Kasumi-1 (cell line): ENCODE data around the gene SLC30A10.
"Not testable (repeated sequence)": the region's sequence is repeated elsewhere in the genome, so short reads cannot be mapped to it uniquely, and the experiment has no call there.

Experiments used
- DNase-seq, 2 experiments: peaks; one replicate each; lab custom pipeline; 2025; lab: John Stamatoyannopoulos, UW

SLC30A10 gene

DNA sequence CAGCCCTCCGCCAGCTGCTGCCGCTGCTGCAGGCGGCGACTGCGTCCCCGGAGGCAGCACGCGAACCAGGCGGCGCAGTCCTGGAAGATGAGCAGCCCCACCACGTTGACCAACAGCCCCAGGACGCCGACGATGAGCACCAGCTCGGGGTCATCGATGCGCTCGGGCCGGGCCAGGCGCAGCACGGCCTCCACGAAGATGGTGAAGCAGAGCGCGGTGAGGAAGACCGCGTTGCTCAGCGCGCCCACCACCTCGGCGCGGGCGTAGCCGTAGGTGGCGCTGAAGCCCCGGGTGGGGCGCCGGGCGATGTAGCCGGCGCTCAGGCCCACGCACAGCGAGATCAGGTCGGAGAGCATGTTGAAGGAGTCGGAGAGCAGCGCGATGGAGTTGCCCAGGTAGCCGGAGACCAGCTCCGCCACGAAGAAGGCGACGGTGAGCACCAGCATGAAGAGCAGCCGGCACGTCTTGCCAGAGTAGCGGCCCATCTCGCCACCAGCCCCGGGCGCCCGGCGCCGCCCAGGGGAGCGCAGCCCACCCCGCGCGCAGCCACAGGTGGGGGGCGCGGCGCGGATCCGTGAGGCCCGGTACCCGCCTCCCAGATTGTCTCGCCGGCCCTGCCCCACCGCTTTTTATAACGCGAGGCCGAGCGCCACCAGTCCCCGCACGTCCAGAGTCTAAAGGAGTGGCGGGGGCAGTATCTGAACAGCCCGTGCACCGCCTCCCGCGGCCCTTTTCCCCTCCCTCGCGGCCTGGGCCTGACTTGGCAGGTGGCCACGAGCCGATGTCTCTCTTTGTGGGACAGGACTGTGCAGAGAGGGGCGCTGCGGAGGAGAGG is at the start of gene SLC30A10:
TSS of gene SLC30A10 (minus strand) at position 602 of the 835 bp plus-strand sequence. CDS start at position 485, 117 bp downstream.
- peak in 1 of 2 experiments; percentile 3 for DNase-seq

DNA sequence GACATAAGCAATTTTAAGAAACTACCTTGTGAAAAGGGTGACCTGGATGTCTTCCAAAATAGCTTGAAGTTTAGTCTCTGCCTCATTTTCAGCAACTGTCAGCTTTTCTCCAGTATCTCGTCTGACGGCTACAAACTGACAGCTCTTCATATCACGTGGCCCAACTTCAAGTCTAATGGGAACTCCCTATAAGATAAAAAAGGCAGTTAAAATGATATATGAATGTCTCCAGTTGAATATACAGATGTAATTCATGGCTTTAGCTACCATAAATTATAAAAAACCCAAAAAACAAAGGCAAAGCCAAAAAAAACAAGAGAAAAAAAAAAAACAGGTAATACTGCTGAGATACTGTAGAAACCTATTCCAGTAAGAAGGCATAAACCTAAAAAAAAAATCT is 44.9 kb upstream of the SLC30A10 start:
- no peak for DNase-seq

DNA sequence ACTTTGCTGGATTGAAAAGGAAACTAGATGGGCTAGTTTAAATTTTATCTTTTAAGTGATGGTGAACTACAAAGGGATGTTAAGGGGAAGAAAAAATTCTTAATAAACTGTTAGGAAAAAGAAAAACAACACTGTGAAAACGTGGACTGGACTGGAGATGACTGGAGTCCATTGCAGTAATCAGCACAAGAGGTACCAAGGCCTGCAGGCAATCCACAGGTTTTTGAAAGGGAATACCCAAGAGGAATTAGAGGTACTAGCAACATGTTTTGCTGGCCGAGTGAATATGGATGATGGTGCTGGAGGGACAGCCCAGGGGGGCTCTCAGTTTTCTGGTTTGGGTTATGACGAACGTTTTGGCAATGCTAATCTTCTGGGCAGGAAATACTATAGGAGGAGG is 39.0 kb upstream of the SLC30A10 start:
- no peak for DNase-seq

DNA sequence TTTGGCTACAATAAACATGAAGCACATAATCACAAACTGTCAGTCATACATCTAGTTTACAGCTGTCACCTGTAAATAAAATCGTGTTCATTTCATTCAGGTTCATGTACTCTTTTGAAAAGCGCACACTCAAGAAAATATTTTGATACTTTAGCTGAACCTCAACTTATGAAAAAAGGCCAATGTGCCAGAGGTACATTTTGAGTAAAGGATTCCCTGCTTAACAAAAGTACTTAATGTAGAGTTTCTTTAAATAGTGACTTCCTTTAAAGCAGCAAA is 37.7 kb upstream of the SLC30A10 start:
- DNase-seq, result no peak

DNA sequence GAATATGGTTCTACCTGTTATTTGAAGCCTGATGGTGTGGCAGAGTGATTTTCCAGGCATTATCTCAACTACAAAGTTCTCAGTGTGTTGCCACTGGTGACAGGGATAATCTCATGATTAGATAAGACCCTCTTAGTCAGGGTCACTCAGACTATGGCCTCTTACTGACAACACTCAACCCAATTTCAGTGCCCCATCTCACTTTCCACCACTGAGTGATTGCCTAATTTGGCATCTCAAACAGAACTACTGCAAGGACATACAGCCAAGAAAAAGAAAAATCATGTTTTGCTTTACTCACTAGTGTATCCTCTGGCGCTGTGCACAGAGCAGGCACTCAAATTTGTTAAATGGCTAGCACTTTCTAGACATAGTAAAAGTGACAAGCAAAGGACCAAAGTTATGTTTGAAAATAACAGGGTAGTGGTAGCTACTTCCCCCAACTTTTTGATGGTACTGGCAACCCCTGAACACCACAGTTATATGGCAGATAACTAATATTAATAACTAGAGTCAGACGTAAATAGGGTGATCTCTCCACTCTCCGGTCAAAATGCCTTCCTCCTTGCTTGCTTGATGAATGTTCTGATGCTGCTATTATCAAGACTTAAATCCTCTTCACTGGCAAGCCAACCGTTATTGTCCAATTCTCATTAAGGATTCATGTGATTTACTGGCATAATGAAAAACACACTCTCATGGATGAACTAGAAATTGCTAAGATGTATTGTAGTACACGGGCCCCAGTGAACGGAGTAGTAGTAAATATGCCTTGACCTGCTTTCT is 37.1 kb upstream of the SLC30A10 start:
- no peak for DNase-seq

DNA sequence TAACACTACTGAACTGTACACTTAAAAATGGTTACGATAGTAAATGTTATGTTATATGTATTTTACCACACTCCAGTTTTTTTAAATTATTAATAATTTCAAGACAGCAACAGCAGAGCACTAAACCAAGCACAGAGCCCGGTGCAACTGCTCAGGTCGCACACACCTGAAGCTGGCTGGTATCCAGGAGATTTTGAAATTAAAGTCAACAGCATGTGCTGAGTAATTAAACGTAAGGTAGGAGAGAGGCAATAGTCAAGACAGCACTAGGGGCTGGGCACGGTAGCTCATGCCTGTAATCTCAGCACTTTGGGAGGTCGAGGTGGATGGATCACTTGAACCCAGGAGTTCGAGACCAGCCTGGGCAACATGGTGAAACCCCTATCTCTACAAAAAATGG is 35.1 kb upstream of the SLC30A10 start:
- DNase-seq, result no peak

DNA sequence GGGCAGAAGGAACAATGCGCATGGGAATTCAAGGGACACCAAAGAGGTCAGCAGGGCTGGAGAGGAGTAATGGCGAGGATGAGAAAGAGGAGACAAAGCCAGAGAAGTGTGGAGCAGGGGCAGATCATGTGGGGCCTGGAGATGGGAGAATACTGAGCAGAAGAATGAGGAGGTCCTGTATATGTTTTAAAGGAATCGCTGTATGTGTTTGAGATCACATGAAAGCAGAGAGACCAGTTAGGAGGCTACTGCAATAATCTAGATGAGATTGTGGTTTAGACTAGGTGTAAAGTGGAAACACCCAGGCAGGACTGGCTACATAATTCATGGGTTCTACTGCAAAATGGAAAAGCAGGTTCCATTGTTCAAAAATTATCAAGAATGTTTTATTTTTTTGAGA is 33.3 kb upstream of the SLC30A10 start:
- peak in 1 of 2 experiments; percentile 8 for DNase-seq

DNA sequence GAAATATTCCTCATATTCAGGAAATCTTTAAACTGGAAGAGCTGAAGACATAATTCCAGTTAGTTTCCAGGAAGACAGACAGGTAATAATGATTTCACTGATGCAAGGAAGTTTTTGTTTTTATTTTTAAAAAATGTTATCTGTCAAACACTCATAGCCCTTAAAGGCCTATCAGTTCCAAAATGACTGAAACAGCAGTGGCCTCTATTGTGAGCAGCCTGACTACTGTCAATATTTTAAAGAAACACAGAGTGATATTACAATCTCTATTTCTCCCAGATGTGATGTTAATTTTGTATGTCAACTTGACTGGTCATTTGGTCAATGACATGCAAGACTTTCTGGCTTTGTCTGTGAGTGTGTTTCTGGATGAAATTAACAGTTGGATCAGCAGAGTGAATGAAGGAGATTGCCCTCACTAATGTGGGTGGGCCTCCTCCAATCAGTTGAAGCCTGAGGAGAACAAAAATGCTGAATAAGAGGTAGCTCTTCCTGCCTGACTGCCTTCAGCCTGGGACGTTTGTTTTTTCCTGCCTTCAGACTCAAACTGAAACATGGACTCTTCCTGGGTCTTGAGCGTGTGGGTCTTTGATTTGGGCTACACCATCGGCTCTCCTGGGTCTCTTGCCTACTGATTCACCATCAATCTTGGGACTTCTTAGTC is 31.3 kb upstream of the SLC30A10 start:
- no peak for DNase-seq

DNA sequence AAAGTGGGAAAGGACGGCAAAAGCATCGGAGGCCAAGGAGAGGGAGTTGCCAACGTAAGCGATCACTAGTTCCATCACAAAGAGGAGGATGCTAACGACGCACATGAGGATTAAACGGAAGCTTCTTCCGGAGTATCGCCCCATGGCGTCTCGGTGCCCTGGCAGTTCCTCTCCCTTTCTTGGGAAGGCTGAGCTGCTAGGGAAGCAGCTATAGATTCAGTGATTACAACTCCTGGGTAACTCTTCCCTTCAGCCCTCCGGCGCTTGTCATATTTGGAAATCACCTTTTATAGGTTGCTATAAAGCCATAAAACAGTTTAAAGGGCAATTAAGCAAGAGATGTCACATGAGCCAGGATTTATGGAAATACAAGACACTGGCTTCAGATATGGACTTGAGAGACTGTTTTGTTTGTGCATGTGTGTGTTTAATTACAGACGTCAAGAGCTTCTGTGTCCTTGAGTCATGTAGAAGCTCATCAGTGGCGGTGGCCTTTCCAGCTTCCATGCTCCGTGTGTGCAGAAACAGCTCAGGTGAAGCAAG is 30.6 kb upstream of the SLC30A10 start:
- no peak for DNase-seq

DNA sequence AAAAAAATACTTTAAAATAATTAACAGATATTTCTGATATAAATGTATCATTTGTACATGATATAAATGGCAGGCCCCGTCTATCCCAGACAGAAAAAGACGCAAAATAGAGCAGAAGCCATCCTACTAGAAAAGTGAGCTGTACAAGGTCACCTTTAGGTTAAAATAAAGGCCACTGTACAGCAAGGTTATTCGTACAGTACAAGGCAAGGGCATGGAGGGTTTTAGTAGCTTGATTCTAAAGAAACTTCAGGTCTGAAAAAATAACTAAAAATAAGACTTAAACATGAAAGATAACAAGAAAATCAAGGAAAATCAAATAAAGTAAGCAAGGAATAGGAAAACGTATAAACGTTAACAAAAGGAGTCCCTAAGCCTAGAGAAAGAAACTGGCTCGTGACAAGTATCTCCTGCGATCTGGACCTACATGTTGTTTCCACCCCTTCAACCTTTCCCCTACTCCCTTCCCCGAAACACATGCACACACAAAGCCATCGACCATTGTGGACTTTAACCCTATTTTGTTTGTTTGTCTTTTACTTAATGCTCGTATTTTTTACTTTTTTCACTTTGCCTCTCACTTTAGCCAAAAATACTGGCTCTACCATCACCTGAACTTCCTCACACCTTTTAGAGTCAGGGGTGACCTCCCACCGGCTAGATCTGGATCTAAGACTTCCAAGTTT is 26.5 kb upstream of the SLC30A10 start:
- no peak for DNase-seq

DNA sequence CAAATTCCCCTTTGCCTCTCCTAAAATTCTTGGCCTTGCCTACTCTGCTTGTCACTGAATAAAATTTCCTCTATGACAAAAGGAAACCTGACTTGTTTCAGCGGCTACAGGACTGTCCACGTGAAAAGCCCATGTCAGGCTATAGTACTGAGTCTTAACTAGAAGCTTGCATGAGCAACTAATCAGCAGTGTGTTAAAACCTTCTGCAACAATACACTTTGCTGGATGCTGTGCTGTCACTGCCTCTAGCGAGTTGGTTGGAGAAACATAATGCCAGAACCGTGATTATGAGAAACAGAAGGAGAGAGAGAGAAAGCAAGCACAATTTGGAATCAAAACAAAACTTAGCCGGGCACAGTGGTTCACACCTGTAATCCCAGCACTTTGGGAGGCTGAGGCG is 25.7 kb upstream of the SLC30A10 start:
- no peak for DNase-seq

DNA sequence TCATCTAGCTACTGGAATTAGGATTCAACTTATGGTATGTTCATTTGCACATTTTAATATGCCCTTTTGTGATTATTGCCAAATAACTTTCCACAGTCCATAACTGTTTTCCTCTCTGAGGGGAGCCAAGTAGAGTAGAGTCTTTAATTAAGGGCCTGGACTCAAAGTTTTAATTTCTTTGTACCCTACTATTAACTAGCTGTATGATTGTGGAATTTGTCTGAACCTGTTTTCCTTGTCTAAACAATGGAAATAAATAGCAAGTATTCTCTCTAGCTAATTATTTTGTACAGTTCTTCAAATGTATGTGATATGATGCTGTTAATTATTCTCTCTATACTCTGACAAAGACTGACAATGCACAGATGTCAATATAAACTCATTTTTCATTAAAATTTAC is 24.0 kb upstream of the SLC30A10 start:
- DNase-seq, result no peak

DNA sequence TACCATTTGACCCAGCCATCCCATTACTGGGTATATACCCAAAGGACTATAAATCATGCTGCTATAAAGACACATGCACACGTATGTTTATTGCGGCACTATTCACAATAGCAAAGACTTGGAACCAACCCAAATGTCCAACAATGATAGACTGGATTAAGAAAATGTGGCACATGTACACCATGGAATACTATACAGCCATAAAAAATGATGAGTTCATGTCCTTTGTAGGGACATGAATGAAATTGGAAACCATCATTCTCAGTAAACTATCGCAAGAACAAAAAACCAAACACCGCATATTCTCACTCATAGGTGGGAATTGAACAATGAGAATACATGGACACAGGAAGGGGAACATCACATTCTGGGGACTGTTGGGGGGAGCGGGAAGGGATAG is 20.9 kb upstream of the SLC30A10 start:
- DNase-seq, result not testable (repeated sequence)

DNA sequence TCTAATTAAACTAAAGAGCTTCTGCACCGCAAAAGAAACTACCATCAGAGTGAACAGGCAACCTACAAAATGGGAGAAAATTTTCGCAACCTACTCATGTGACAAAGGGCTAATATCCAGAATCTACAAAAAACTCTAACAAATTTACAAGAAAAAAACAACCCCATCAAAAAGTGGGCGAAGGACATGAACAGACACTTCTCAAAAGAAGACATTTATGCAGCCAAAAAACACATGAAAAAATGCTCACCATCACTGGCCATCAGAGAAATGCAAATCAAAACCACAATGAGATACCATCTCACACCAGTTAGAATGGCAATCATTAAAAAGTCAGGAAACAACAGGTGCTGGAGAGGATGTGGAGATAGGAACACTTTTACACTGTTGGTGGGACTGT is 20.4 kb upstream of the SLC30A10 start:
- DNase-seq, result not testable (repeated sequence)

DNA sequence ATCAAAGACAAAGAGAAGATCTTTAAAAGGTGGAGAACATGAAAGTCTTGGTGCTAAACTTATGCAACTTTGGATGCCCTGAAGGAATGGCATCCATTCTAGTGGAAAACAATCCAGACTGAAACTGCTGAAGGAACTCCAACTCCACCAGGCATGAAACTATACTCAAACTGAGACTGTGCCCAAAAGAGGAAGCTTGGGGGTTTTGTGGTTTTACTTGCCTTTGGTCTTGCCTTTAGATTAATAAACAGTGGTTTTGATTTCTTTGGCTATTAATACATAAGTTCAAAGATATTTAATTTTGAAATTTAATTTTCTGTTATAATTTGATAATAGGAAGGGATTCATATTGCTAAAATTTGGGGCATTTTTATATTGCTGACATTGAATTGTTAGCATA is 17.4 kb upstream of the SLC30A10 start:
- peak; percentile 70 to 82 for DNase-seq

DNA sequence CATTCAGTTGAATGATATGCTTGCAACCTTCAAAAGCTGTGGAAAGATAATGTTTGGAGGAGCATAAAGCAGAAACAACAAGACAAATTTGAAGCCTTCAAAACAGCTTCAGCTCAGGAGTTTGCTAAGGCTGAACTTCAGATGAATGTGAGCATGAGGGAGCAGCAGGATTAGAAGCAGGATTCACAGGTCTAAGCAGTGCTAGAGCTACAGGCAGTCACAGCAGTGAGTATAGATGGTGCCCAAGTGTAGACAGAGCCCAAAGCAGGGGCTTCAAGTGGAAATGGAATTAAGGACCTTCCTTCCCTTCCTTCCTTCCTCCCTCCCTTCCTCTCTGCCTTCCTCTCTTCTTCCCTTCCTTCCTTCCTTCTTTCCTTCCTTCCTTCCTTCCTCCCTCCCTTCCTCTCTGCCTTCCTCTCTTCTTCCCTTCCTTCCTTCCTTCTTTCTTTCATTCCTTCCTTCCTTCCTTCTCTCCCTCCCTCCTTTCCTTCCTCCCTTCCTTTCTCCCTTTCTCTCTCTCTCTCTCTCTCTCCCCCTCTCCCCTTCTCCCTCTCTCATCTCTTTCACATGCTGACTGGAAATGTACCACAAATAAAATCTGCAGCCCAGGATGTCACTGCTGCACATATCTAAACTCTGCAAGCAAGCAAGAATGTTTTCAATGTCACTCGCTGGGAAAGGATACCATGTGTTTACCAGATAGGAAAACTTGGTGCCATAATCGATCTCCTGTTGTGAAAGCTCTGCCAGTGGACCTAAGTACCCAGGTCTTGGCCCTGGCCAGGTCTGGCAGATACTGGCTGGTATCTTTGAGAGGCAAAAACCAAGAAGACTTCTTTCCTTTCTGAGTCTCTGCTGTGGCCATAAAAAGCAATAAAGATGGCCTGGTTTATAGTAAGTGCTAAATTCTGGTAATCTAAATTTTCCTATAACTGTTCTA is 13.1 kb upstream of the SLC30A10 start:
- no peak for DNase-seq

DNA sequence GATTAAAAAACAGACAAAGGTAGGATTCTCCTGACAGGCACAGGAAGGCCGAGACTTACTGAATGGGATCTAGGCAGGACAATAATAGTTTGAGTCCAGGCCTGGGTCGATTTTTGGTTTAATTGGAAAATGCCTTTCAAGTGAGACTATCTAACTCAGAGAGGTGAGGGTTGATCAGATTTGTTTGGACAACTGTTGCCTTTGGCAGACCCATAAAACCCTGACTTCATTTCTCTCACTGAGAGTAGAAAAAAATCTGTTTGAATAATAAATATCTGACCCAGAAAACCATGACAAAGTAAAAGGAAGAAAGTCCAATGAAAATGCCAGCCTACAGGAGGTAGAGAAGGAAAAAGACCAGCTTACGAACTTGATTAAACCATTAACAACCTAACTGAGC is 12.3 kb upstream of the SLC30A10 start:
- no peak for DNase-seq

DNA sequence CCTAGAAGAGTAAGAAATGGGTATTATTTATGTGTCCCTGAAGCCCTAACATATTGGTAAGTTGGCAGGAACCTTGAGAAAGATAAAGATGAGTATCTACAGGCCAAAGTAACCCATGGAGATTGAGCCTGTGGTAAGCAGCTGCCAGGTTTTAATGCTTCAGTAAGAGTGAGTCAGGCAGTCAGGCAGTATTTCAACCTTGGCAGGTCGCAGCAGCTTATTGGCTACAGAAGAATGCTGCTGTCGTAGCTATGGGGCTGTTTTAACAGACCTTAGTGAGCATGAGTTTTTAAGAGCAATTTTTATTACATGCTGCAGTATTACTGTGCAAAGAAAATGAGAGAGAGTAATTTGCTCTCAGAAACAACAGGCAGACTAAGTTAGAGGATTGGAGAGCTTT is 10.3 kb upstream of the SLC30A10 start:
- no peak for DNase-seq

DNA sequence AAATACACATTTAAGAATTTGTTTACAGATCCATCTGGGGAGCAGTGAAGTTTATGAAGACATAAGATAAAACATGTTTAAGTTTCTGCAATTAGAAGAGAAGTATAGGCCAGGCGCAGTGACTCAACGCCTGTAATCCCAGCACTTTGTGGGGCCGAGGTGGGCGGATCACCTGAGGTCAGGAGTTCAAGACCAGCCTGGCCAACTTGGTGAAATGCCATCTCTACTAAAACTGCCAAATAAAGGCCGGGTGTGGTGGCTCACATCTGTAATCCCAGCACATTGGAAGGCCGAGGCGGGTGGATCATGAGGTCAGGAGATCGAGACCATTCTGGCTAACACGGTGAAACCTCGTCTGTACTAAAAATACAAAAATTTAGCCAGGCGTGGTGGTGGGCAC is 5.4 kb upstream of the SLC30A10 start:
- not testable (repeated sequence) for DNase-seq

DNA sequence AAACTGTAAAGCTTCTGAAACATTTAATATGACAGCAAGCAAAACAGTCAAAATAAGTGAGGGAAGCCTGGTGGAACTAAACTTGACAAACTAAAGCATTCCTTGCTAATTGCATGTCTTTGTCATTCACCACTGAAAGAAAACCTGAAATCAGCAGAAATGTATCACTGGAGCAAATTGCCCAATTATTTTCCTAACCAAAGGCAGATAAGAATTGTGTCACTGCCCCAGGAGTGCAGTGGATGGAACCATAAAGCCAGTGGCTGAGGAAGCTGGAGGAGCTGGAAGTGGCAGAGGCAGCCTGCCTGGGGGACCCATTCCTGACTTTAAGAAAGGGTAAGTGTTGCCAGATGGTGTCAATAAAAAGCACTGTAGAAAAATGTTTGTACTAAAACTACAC is 2.7 kb upstream of the SLC30A10 start:
- DNase-seq, result no peak

DNA sequence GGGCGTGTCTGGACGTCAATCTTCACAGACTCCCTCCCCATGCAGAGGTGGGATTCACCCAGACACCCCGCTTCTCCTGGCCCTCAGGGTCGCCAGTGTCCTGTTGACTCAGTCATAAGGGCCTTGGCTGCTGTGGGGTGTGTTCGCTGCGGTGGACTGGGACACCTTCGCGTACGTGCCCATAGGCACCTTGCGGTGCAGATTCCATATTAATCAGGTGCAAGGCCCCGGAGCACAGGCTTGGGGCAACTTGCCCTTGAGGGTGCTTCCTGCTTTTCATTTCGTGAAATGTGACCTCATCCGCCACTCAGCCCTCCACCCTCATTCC is 398 bp upstream of the SLC30A10 start:
- no peak for DNase-seq
